ENCODE data around the gene ATF7IP2. TPM values are rescaled to one million over a fixed set of nuclear protein-coding genes. Genes with fewer than 3 reads are reported as not detected.

Gene ATF7IP2
- total and polyA plus RNA-seq, 2 of the 13 experiments (the other 11 are each of a cell fraction or from before 2014, with no cell fraction given) = 117 to 217 TPM

DNA sequence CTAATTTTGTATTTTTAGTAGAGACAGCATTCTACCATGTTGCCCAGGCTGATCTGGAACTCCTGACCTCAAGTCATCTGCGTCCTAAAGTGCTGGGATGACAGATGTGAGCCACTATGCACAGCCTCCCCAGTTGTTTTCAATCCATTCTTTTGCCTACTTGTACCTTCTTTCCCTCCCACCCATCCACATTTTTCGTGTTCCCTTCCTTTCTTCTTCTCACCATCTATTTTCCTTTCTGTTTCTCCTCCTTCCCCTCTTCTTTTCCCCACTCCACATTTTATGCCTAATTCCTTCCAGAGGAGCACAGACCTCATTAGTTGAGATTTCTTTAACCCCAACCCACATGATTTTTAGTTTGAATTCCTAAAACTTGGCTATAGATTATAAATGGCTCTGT is 94.3 kb downstream of the ATF7IP2 start:
- H4K20me1 ChIP-seq (ENCODE audit: insufficient read depth, low read length) = no peaks in the 10 kb centered on the region
- no peak overlapping the region for H3K4me3 ChIP-seq (replicated peaks in 1 of 3; ENCODE audit: insufficient read depth in 1 of 3, low read depth in 2 of 3, low read length in 3 of 3)
- in situ Hi-C loops (cut with HindIII; ENCODE audit: extremely low pct_ligation_motif_present, low pct_unique_long_range_greater_than_20kb) (no loop called here), intact Hi-C loops (cut with micrococcal nuclease; ENCODE audit: unreplicated experiment) (no loop called here)
- H3K9ac ChIP-seq (ENCODE audit: insufficient read depth, low read depth, low read length) = no peak overlapping the region
- ChIA-PET POLR2A (no interaction called here), CTCF (ENCODE audit: low intra/inter-chr PET ratio, low total read pairs) (no interaction called here)
- no peak overlapping the region for H2AFZ ChIP-seq (ENCODE audit: low read length)
- DNase-seq (ENCODE audit: low spot score) = no peak
- TF ChIP-seq MEIS2 (CRISPR knock-in tag; IDR thresholded peaks at IDR 0.05) (no peak), ZNF777 (CRISPR knock-in tag; IDR thresholded peaks at IDR 0.05) (no peak), CENPX (CRISPR knock-in tag; IDR thresholded peaks at IDR 0.05) (no peak), TOE1 (CRISPR knock-in tag; IDR thresholded peaks at IDR 0.05) (no peak), SP140L (CRISPR knock-in tag; IDR thresholded peaks at IDR 0.05; ENCODE audit: borderline replicate concordance) (no peak), TCF7 (IDR thresholded peaks at IDR 0.05; ENCODE audit: low read depth) (no peak), DDIT3 (CRISPR knock-in tag; IDR thresholded peaks at IDR 0.05) (no peak), ZNF326 (CRISPR knock-in tag; IDR thresholded peaks at IDR 0.05; ENCODE audit: borderline replicate concordance) (no peak), ZNF253 (CRISPR knock-in tag; IDR thresholded peaks at IDR 0.05; ENCODE audit: borderline replicate concordance) (no peak), MAF1 (CRISPR knock-in tag; IDR thresholded peaks at IDR 0.05; ENCODE audit: borderline replicate concordance) (no peak), ZNF124 (CRISPR knock-in tag; IDR thresholded peaks at IDR 0.05) (no peak), ZNF740 (CRISPR knock-in tag; IDR thresholded peaks at IDR 0.05) (no peak), SATB2 (CRISPR knock-in tag; IDR thresholded peaks at IDR 0.05) (no peak), ZNF282 (IDR thresholded peaks at IDR 0.05; ENCODE audit: partially characterized antibody) (peak; percentile 56), IKZF1 (IDR thresholded peaks at IDR 0.05) (0 out of 2 replicates have a peak, but pooled peaks have one; percentile 65), GRHL1 (CRISPR knock-in tag; conservative IDR thresholded peaks at IDR 0.05) (no peak)
- H3K9me3 ChIP-seq (ENCODE audit: low read length) = no peaks in the 10 kb centered on the region
- no peak overlapping the region for H3K27ac ChIP-seq (ENCODE audit: extremely low read length, insufficient read depth, low read length)
- H3K4me2 ChIP-seq (ENCODE audit: low read depth, low read length) = no peak overlapping the region
- H3K4me1 ChIP-seq (ENCODE audit: insufficient read depth, low read length) = peaks cover under 1% of the 10 kb centered on the region; the same call in 1 of the 2 replicates
- no peaks in the 10 kb centered on the region for H3K27me3 ChIP-seq (ENCODE audit: control insufficient read depth in 1 of 2, insufficient read depth in 2 of 2, low read length in 2 of 2)
- BruUV-seq (replicated peaks) = no TSS peak
- no peak for FAIRE-seq
- 86% methylated on average over 2 of the region's 2 CpGs for WGBS (ENCODE audit: low lambda C conversion rate)
- H3K79me2 ChIP-seq (ENCODE audit: insufficient read depth, low read length) = no peaks in the 10 kb centered on the region
- ATAC-seq = no peak
- peaks cover 12 to 36% of the 10 kb centered on the region in 2 experiments; a peak in 4 of 5 replicates for H3K36me3 ChIP-seq (replicated peaks in 1 of 2; ENCODE audit: control insufficient read depth in 1 of 2, insufficient read depth in 2 of 2, low read length in 2 of 2)
